Esophagus muscularis mucosa (tissue), 3 donors: ENCODE measurements around the gene PPP1R3F.

ENCODE experiments used
- POLR2AphosphoS5 ChIP-seq, 2 donors: sonication (generic); formaldehyde crosslinking; IDR thresholded peaks; one replicate each; pipeline ENCODE4 v1.6.1; 2017; ENCODE audit warnings: antibody characterized with exemption in 2 of 2
- TF ChIP-seq, protein P1 (sequence below), 3 experiments: fragments of 200-600 bp in 2 of 3; fragments of 450-650 bp in 1 of 3; sonication (generic) in 2 of 3; IDR thresholded peaks; one replicate each; pipeline ENCODE4 v1.5.1; 2017 to 2019; ENCODE audit warnings: antibody characterized with exemption in 3 of 3, mild to moderate bottlenecking in 2 of 3, moderate library complexity in 1 of 3

DNA sequence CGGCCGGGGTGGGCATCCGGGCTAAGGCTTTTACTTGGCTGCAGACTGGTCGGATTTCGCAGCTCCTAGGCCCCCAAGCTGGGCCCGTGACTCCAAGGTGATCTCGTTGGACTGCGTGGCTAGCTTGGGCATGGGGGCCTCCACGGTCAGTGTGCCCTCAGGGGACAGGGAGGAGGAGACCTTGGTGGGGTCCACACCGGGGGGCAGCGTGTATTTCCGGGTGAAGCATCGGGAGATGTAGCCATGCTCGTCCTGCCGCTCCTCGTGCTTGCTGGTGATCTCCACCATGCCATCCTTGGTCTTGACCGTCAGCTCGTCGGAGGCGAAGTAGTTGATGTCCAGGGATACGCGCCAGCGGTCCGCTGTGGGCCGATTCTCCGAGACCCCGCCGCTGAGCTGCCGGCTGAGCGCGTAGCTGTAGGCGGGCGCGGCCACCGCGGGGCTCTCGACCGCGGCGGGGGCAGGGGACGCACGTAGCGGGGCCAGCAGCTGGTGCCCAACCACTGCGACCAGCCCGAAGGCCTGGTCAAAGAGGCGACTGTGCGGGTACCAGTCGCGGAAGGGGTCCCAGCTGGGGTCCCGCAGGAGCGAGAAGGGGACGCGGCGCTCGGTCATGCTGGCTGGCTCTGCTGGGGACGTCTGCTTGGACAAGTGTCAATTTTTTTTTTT is 35.6 kb upstream of the PPP1R3F start:
- TF ChIP-seq, protein P1, sequence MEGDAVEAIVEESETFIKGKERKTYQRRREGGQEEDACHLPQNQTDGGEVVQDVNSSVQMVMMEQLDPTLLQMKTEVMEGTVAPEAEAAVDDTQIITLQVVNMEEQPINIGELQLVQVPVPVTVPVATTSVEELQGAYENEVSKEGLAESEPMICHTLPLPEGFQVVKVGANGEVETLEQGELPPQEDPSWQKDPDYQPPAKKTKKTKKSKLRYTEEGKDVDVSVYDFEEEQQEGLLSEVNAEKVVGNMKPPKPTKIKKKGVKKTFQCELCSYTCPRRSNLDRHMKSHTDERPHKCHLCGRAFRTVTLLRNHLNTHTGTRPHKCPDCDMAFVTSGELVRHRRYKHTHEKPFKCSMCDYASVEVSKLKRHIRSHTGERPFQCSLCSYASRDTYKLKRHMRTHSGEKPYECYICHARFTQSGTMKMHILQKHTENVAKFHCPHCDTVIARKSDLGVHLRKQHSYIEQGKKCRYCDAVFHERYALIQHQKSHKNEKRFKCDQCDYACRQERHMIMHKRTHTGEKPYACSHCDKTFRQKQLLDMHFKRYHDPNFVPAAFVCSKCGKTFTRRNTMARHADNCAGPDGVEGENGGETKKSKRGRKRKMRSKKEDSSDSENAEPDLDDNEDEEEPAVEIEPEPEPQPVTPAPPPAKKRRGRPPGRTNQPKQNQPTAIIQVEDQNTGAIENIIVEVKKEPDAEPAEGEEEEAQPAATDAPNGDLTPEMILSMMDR (IDR thresholded peaks at IDR 0.05): no peak
- no peak for TF ChIP-seq POLR2AphosphoS5 (IDR thresholded peaks at IDR 0.05)
